HG03342 (cell line): ENCODE results near the gene TMPRSS9.

Experiments
- ATAC-seq: cut with Tn5 transposase; IDR thresholded peaks from one replicate; pipeline ENCODE4 v1.9.1; 2021; ENCODE audit warnings: mild to moderate bottlenecking, moderate library complexity; ENCODE audit not compliant: unreplicated experiment

The TMPRSS9 gene

GRCh38 chr19:2431318-2432055, 71.4 kb downstream of the TMPRSS9 start:
- ATAC-seq, result no peak

GRCh38 chr19:2432131-2432848, 72.2 kb downstream of the TMPRSS9 start:
- no peak for ATAC-seq

- ATAC-seq, result no peak
Observed at GRCh38 chr19:2433854-2434253, 73.8 kb downstream of the TMPRSS9 start.

GRCh38 chr19:2434267-2434666, 74.2 kb downstream of the TMPRSS9 start:
- ATAC-seq, result no peak

DNA sequence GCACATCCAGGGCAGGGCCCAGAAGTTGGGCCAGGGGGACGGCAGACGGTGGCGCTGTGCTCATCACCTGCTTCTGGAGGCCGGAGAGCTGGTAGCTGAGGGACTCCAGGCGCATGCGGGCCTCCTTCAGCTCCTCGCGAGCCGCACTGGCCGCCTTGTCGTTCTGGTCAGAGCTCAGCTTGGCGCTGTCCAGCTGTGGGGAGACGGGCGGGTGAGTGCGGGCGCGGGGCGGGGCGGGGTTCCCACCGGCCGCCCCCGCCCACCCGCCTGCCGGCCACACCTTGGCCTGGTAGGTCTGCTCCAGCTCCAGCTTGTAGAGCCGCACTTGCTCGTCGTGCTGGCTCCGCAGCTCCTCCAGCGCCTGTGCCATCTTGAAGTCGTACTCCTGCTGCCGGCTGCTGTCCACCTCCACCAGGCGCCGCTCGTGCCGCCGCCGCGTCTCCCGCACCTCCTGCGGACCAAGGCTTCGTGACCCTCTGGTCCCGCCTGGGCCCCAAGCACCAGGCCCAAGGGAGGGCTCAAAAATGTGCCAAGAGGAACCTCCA, 74.7 kb downstream of the TMPRSS9 start:
- no peak for ATAC-seq

DNA sequence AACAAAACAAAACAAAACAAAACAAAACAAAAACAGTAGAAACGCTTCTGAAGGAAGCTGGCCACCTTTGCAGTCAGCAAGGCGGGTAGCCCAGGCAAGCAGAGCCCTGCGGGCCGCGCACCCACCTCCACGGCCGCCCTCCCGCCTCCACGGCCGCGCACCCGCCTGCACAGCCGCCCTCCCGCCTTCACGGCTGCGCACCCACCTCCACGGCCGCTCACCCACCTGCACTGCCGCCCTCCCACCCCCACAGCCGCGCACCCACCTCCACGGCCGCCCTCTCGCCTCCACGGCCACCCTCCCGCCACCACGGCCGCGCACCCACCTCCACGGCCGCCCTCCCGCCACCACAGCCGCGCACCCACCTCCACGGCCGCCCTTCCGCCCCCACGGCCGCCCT, 76.3 kb downstream of the TMPRSS9 start:
- ATAC-seq, result no peak

DNA sequence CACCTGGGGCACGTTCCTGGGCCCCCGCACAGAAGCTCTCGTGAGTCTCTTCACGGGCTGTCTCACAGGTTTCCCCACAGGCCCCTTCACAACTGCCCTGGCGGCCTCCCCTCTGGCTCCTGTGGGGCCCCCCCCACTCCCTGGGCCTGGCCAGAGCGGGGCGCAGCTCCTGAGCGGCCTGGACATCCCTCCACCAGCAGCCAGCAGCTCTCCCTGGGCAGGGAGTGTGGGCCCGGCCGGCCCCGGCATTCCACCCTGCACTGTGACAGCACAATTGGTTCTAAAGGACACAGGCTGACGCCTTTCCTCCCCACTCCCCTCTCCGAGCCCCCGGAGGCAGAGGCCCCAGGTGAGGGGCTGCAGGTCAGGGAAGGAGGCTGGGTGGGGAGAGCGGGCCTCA, 76.9 kb downstream of the TMPRSS9 start:
- no peak for ATAC-seq

- no peak for ATAC-seq
Observed at GRCh38 chr19:2438178-2438577, 78.1 kb downstream of the TMPRSS9 start.

DNA sequence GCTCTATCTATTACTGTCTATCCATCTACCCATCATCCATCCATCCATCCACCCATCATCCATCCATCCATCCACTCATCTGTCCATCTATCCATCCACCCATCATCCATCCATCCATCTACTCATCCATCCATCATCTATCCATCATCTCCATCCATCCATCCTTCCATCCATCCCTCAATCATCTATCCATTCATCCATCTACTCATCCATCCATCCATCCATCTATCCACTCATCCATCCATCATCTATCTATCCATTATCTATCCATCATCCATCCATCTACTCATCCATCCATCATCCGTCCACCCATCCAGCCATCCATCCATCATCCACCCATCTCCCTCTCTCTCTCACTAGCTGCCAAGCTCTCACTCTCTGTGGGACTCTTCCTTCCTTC, 80.5 kb downstream of the TMPRSS9 start:
- no peak for ATAC-seq

- no peak for ATAC-seq
Observed at GRCh38 chr19:2441096-2441752, 81.2 kb downstream of the TMPRSS9 start.

DNA sequence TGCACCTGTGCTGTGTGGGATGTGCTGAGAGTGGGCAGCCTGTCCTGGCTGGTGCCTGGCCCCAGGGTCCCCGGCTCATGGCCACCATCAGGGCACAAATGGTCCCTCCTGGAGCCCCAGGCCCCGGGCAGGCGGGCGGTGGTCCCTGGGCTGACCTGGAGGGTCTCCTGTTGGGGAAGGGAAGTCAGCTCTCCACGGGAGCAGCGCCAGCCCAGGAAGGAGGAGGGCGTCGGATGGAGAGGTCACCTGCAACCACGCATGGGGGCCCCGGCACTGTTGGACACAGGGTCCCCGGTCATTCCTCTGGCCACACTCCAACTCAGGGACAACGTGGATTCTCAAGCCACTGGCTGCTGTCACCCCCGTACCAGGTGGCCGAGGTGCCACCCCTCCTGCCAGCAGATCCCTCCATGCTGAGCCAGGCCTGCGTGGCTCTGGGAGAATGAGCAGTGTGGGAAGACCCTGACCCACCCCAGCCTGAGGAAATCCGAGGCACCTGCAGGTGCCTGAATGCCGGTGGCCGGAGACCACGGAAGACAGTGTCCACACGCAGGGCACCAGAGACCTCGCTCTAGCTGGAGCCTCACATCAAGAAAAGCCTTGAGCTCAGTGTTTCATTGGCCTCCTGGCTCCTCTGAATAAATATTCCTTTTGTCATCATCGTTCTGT, 83.2 kb downstream of the TMPRSS9 start:
- no peak for ATAC-seq

- no peak for ATAC-seq
Observed at GRCh38 chr19:2443785-2444182, 83.7 kb downstream of the TMPRSS9 start.

GRCh38 chr19:2444251-2445002, 84.4 kb downstream of the TMPRSS9 start:
- no peak for ATAC-seq

DNA sequence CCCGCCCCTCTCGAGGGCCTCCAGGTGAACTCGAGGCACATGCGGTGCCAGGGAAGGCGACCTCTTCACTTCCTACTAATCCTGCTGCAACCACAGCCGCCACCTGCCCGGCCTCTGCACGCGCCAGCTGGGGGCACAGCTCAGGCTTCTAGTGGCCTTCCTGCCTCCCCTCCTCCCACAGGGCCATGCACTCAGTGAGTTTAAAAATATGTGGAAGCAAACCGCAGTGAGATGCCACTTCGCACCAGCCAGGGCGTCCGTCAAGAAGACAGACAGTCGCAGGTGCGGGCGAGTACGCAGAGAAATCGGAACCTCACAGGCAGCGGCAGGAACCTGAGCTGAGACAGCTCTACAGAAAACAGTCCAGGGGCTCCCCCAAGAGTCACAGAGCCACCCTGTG, 86.3 kb downstream of the TMPRSS9 start:
- no peak for ATAC-seq

DNA sequence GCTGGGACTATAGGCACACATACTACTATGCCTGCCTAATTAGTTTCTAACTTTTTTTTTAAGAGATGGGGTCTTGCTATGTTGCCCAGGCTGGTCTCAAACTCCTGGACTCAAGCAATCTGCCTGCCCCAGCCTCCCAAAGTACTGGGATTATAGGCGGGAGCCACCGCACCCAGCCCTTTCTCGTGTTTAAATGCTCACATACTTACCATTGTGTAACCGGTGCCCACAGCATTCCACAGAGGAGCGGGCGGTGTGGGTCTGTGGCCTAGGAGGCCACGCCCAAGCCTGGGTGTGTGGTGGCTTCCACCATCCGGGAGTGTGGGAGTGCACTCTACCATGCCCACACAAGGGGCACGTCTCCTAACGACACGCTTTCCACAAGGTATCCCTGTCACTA, 89.0 kb downstream of the TMPRSS9 start:
- no peak for ATAC-seq

DNA sequence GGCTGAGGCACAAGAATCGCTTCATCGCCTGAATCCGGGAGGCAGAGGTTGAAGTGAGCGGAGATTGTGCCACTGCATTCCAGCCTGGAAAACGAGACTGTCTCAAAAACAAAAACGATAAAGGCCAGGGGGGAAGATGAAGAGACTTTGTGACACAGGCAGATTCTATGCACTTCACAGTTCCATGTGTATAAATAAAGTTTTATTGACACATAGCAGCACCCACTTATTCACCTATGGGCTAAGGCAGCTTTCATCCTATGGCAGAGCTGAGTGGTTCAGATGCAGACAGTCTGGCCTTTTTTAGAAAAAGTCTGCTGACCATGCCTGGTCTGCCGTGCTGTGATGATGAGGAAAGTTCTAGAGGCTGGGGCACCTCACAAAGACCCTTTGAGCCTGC, 91.1 kb downstream of the TMPRSS9 start:
- no peak for ATAC-seq

DNA sequence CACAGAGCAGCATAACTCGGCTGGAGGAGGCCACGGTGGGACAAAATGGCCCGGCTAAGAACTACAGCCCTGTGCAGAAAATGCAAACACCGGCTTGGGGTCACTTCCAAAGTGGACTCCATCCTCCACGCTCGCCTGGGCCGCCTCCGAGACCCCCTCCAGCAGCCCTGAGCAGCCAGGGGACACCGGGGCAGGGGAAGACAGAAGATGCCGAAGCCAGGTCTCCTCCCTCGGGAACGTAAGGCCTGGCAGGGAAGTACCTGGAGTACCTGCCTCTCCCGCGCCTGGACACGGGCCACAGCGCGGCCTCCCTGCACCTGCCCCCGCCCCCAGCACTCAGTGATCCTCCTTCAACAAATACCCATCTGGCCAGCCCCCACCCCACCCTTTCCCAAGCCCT, 91.7 kb downstream of the TMPRSS9 start:
- no peak for ATAC-seq

- no peak for ATAC-seq
Observed at GRCh38 chr19:2453431-2454025, 93.5 kb downstream of the TMPRSS9 start.

- ATAC-seq, result no peak
Observed at GRCh38 chr19:2454199-2454961, 94.3 kb downstream of the TMPRSS9 start.
